WERI-Rb-1 (cell line): ENCODE measurements around the gene EVI5.

Source experiments
- DNase-seq: peaks from one replicate; pipeline ENCODE4 v3.0.0-alpha.2; 2020
- H3K27ac ChIP-seq: fragments of 250-450 bp; sonication (Bioruptor Pico); 2 replicates; pipeline ENCODE4 v1.5.1; 2020; ENCODE audit warnings: mild to moderate bottlenecking, moderate library complexity
- H3K27me3 ChIP-seq: fragments of 250-450 bp; sonication (Bioruptor Pico); 2 replicates; pipeline ENCODE4 v1.5.1; 2021; ENCODE audit warnings: mild to moderate bottlenecking, low read depth, moderate library complexity; ENCODE audit not compliant: insufficient read depth, severe bottlenecking
- H3K36me3 ChIP-seq: fragments of 250-450 bp; sonication (Bioruptor Pico); 2 replicates; pipeline ENCODE4 v1.5.1; 2020; ENCODE audit warnings: mild to moderate bottlenecking, moderate library complexity
- H3K4me3 ChIP-seq: 2 replicates; pipeline ENCODE4 v1.5.1; 2011; ENCODE audit warnings: low read depth, mild to moderate bottlenecking, control low read depth, low read length
- H3K9me3 ChIP-seq: fragments of 250-450 bp; sonication (Bioruptor Pico); 2 replicates; pipeline ENCODE4 v1.5.1; 2021; ENCODE audit warnings: mild to moderate bottlenecking, moderate library complexity; ENCODE audit not compliant: severe bottlenecking
- TF ChIP-seq, protein P1 (sequence below): IDR thresholded peaks from 2 replicates; pipeline ENCODE4 v1.5.1; 2011; ENCODE audit warnings: low read depth, mild to moderate bottlenecking, control low read depth, inconsistent platforms, low read length

The EVI5 gene

DNA sequence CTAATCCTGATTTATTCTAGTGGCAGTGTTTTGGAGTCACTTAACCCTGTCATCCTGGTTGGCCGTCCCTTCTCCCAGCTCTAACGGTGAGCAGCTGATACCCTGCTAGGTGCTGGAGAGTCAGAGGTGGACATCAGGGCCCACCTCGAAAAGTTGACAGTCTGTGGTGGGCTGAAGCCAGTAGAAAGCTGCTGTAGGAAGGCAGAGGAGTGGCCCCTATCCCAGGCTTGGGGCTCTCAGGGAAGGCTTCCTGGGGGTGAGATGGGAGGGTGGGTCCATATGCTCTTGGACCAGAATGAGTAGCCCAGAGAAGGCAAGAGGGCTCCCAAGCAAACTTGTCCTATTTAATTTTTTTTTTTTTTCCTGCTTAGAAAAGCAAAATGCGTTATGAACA, 46.5 kb upstream of the EVI5 start:
- Histone ChIP-seq H3K4me3 (peak overlapping the region; percentile 86), H3K9me3 (no peaks in the 10 kb centered on the region), H3K36me3 (peaks cover 41% of the 10 kb centered on the region), H3K27ac (peak overlapping the region; percentile 95; the same call in 1 of the 2 replicates), H3K27me3 (no peaks in the 10 kb centered on the region)
- TF ChIP-seq, protein P1, sequence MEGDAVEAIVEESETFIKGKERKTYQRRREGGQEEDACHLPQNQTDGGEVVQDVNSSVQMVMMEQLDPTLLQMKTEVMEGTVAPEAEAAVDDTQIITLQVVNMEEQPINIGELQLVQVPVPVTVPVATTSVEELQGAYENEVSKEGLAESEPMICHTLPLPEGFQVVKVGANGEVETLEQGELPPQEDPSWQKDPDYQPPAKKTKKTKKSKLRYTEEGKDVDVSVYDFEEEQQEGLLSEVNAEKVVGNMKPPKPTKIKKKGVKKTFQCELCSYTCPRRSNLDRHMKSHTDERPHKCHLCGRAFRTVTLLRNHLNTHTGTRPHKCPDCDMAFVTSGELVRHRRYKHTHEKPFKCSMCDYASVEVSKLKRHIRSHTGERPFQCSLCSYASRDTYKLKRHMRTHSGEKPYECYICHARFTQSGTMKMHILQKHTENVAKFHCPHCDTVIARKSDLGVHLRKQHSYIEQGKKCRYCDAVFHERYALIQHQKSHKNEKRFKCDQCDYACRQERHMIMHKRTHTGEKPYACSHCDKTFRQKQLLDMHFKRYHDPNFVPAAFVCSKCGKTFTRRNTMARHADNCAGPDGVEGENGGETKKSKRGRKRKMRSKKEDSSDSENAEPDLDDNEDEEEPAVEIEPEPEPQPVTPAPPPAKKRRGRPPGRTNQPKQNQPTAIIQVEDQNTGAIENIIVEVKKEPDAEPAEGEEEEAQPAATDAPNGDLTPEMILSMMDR: no peak
- no peak for DNase-seq

DNA sequence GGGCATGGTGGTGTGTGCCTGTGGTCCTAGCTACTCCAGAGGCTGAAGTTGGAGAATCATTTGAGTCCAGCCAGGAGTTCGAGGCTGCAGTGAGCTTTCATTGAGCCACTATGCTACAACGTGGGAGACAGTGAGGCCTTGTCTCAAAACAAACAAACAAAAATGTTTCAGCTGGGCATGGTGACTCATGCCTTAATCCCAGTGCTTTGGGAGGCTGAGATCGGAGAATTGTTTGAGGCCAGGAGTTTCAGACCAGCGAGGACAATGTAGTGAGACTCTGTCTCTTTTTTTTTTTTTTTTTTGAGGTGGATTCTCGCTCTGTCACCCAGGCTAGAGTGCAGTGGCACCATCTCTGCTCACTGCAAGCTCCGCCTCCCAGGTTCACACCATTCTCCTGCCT, 41.9 kb upstream of the EVI5 start:
- Histone ChIP-seq H3K27me3 (no peaks in the 10 kb centered on the region), H3K27ac (no peak overlapping the region), H3K4me3 (no peak overlapping the region), H3K36me3 (no peaks in the 10 kb centered on the region), H3K9me3 (no peaks in the 10 kb centered on the region)
- TF ChIP-seq, protein P1: no peak
- DNase-seq: no peak

DNA sequence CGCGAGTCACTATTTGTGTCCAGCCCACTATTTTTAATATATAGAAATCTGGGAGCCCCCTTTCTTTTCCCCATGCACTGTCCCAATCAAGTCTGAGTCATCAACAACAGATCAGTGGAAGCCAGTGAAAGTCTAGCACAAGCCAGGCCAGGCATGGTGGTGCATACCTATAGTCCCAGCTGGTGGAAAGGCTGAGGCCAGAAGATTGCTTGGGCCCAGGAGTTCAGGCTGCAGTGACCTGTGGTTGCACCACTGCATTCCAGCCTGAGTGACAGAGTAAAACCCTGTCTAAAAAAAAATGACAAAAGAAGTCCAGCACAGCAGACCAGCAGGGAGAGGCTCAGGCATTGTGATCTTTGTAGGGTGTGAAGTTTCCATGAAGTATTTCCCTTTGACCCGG, 38.0 kb upstream of the EVI5 start:
- H3K4me3 ChIP-seq: no peak overlapping the region
- DNase-seq: no peak

DNA sequence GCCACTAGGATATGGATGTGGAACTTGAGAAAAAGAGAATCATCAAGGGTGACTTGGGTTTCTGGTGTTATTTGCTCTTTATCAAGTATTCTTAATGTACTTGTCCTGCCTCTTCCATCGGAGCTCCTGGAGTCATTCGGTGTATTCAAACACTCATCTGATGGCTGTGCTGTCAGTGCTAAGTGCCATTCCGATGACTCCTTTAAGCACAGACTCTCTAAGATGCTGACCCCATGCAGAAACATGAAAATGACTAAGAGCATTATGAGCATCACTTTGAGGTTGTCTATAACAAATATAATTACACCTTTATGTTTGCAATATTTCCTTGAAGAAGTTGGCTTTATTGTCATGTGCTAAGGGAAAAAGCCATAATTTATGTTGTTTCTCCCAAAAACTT, 35.6 kb upstream of the EVI5 start:
- Histone ChIP-seq H3K27me3 (no peaks in the 10 kb centered on the region), H3K36me3 (no peaks in the 10 kb centered on the region), H3K4me3 (no peak overlapping the region), H3K9me3 (no peaks in the 10 kb centered on the region), H3K27ac (no peak overlapping the region)
- DNase-seq: no peak
- TF ChIP-seq, protein P1: no peak

More for the DNA sequence above, 38.0 kb upstream of the EVI5 start:
- no peaks in the 10 kb centered on the region for H3K36me3 ChIP-seq
- H3K27ac ChIP-seq: no peak overlapping the region
- no peaks in the 10 kb centered on the region for H3K27me3 ChIP-seq
- TF ChIP-seq, protein P1: no peak
- H3K9me3 ChIP-seq: no peaks in the 10 kb centered on the region

DNA sequence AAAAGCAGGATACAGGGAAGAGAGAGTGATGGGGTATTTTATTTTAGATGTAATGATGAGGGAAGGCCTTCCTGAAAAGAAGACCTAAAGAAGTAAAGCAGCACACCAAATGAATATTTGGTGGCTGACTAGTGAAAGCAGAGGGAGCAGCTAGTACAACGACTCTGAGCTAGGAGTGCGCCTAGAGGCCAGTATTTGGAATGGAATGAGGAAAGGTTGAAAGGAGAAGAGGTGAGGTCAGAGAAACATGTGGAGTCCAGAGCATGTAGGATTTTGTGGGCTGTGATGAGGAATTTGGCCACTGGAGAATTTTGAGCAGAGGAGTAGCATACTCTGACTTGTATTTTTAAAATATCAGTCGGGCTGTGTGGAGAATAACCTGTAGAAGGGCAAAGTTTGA, 35.1 kb upstream of the EVI5 start:
- no peak for DNase-seq

More for the DNA sequence above, 35.1 kb upstream of the EVI5 start:
- Histone ChIP-seq H3K4me3 (no peak overlapping the region), H3K27me3 (no peaks in the 10 kb centered on the region), H3K27ac (no peak overlapping the region), H3K9me3 (no peaks in the 10 kb centered on the region), H3K36me3 (no peaks in the 10 kb centered on the region)
- TF ChIP-seq, protein P1: no peak
